CD4-positive, alpha-beta T cell treated with Interleukin-17A for 4 hours (primary cell): ENCODE data around the gene ZNF622.
"Not testable (repeated sequence)": the region's sequence is repeated elsewhere in the genome, so short reads cannot be mapped to it uniquely, and the experiment has no call there.

ENCODE experiments used
- DNase-seq: peaks from one replicate; pipeline ENCODE4 v3.0.0-alpha.2; 2020; ENCODE audit warnings: mixed read lengths

Gene ZNF622

GRCh38 chr5:16480144-16480543 lies 14.5 kb upstream of the ZNF622 start:
- no peak for DNase-seq

- DNase-seq: no peak
Observed at GRCh38 chr5:16477541-16477940, 11.9 kb upstream of the ZNF622 start.

GRCh38 chr5:16476417-16476816 lies 10.8 kb upstream of the ZNF622 start:
- DNase-seq: not testable (repeated sequence)

GRCh38 chr5:16471387-16471786 lies 5.8 kb upstream of the ZNF622 start:
- no peak for DNase-seq

GRCh38 chr5:16467363-16468219 lies 2.0 kb upstream of the ZNF622 start:
- no peak for DNase-seq

- DNase-seq: no peak
Observed at GRCh38 chr5:16464664-16465543, 696 bp downstream of the ZNF622 start.

DNA sequence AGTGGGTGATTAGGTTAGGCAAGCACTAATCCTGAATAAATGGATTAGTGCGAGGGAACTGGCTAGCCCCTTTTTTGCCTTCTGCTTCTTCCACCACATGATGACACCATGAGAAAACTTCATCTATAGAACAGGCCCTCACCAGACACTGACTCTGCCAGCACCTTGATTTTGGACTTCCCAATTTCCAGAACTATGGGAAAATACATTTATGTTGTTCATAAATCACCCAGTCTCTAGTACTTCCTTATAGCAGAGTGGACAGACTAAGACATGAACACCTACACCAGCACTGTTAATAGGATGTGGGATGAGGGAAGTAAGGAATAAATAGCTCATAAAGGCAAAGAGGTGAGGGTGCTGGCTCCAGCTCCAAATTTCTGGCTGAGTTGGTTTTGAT lies 1.4 kb downstream of the ZNF622 start:
- DNase-seq: no peak

DNA sequence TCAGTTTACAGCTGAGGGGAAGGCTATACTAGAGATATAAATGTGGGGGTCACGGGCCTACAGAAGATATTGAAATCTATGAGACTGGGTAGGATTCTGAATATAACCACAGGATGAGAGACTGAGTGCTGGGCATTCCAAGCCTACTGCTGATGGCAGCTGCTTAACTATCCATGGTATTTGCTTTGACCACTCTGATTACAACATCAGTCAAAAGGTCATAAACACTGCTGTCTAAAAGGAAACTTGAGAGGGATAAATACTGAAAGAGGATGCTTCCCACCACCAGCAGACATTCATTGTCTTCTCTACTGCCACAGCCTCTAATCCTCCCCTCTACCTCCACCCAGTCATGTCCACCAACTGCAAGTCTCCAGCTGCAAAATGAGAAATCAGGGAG lies 3.8 kb downstream of the ZNF622 start:
- DNase-seq: no peak

GRCh38 chr5:16461026-16461425 lies 4.6 kb downstream of the ZNF622 start:
- no peak for DNase-seq

GRCh38 chr5:16459451-16459850 lies 6.1 kb downstream of the ZNF622 start:
- DNase-seq: no peak

DNA sequence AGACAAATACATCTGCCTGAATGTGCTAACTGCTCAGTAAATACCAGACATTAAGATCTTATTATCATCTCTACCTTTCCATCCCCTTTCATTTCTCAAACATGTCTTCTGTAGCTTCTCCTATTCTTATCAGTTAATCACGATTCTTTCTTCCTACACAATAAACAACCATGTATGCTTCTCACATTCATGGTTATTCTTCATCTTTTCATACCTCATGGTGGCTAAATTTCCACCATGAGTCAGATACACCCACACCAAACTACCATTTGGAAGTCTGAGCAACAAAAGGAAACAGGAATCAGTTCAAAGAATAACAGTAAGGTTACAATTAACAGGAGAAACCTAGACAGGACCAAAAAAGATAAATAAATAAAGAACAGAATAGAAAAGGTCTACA lies 7.7 kb downstream of the ZNF622 start:
- no peak for DNase-seq

- no peak for DNase-seq
Observed at GRCh38 chr5:16457451-16457850, 8.1 kb downstream of the ZNF622 start.

GRCh38 chr5:16456103-16456832 lies 9.3 kb downstream of the ZNF622 start:
- peak; percentile 45 for DNase-seq

- no peak for DNase-seq
Observed at GRCh38 chr5:16455668-16456067, 9.9 kb downstream of the ZNF622 start.

- no peak for DNase-seq
Observed at GRCh38 chr5:16454686-16455085, 10.9 kb downstream of the ZNF622 start.

- no peak for DNase-seq
Observed at GRCh38 chr5:16453609-16454008, 12.0 kb downstream of the ZNF622 start.

GRCh38 chr5:16450163-16450562 lies 15.4 kb downstream of the ZNF622 start:
- DNase-seq: no peak

- no peak for DNase-seq
Observed at GRCh38 chr5:16446993-16447392, 18.6 kb downstream of the ZNF622 start.

- DNase-seq: no peak
Observed at GRCh38 chr5:16437977-16438376, 27.6 kb downstream of the ZNF622 start.

GRCh38 chr5:16436065-16436682 lies 29.4 kb downstream of the ZNF622 start:
- DNase-seq: not testable (repeated sequence)

- no peak for DNase-seq
Observed at GRCh38 chr5:16431490-16431889, 34.1 kb downstream of the ZNF622 start.

GRCh38 chr5:16430349-16431089 lies 35.1 kb downstream of the ZNF622 start:
- DNase-seq: no peak
